GM21737 (cell line): ENCODE data around the gene PAK1.

Source experiments
- ATAC-seq: cut with Tn5 transposase; IDR thresholded peaks from one replicate; pipeline ENCODE4 v1.9.1; 2021; ENCODE audit warnings: mild to moderate bottlenecking, moderate library complexity; ENCODE audit not compliant: unreplicated experiment

Gene PAK1

GRCh38 chr11:77475206-77475605 is 1.3 kb upstream of the PAK1 start:
- no peak for ATAC-seq

DNA sequence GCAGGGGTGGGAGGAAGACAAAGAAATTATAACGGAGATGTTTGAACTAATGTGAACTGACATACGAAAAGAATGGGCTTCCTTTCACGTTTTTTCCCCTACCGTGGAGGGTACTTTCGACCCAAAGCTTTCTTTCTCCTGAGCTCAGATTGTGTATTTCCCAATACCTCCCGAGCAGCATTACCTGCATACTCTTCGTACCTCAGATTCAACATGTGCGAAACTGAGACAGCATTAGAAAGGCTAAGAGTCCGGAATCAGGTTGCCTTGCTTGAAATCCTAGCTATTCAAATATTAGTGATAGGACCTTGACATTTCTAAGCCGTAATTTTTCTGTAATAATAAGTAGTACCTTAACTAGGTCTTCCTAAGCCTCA is 778 bp upstream of the PAK1 start:
- no peak for ATAC-seq

DNA sequence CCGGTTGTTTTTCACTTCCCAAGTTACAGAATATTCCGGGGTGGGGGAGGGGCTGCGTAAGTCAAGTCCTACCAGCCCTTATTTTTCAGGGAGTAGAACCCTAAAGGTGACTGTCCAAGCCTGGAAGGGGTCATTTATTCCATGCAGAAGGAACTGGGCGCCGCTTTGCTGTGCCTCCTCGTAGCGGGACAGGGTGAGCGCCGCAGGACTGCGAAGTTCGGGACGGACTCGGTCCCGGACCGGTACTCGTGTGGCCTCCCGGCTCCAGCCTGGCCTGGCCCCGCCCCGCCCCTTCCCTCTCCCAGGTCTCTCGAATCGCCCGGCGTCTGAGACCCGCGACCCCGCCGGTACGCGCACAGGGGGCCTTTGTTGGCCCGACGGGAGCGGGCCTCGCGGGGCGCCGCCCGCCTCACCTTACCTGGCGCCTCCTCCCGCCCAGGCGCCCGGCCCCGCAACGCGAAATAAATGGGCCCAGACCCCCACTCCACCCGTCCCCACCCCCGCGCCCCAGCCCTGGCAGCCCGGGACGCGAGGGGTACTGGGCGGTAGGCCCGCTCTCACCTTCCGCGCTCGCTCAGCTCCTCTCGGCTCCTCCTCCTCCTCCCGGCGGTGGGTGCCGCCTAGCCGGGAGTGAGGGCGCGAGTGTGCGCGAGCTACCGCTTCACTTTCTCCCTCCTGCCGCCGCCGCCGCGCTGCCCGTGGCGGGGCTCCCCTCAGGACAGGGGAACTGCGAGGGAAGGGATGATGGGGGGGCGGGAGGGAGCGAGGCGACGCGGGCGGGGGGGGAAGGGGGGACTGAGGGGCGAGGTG is 698 bp downstream of the PAK1 start:
- peak; percentile 44 for ATAC-seq

- no peak for ATAC-seq
Measured at GRCh38 chr11:77471558-77472193, 2.2 kb downstream of the PAK1 start.

- no peak for ATAC-seq
Measured at GRCh38 chr11:77470971-77471370, 2.9 kb downstream of the PAK1 start.

- ATAC-seq, result no peak
Measured at GRCh38 chr11:77470504-77470903, 3.4 kb downstream of the PAK1 start.

DNA sequence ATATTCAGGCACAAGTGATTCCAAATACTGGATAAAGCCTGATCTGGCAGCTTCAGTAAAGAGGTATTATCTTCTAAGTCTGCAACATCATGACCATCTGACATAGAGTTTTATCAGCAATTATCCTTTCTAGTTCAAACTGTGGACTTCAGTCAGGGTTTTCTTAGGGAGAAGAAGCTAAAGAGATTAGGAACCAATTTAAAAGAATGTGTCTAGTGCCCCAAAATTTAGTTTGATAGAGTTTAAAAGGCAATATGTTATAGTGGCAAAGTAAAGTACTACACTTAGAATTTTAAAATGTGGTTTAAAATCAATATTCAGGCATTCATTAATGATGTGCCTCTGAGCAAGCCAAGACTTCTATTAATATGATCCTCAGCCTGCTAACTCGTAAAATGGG is 5.4 kb downstream of the PAK1 start:
- ATAC-seq, result no peak

GRCh38 chr11:77467993-77468392 is 5.9 kb downstream of the PAK1 start:
- no peak for ATAC-seq

GRCh38 chr11:77467233-77467632 is 6.7 kb downstream of the PAK1 start:
- ATAC-seq, result no peak

DNA sequence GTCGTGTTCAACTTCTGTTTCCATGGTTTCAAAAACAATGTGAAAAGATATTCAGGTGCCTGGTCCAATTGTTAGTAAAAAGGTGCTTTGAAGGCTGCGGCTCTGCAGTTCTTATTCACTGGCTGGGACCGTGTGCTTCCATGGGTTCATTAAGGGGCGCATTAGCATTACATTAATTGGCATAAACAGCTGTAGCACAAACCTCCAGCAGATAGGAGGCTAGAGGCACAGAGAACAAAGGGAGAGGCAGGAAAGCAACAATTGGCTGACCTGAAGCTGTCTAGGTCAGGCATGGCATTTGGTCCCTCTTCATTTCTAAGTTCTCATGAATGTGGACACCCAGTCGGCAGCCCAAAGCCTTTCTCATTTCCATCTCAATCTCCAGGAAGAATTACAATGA is 16.6 kb downstream of the PAK1 start:
- ATAC-seq, result peak; percentile 15

DNA sequence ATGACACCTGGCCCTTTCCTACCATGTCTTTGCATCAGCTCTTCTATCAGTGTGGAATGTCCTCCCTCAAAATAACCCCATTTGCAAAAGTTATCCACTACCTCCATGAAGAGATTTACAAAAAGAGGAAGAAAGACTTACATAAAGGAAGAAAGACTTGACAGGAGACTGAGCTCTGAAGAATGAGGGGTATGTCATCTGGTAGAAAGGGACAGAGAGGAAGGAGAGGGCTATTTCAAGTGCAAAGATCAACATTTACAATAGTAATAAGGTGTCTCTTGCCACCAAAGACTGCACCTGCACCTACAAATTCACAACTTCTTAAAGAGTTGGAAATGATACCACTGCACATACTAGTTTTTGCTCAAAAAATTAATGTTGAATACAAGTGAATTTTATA is 18.2 kb downstream of the PAK1 start:
- no peak for ATAC-seq

GRCh38 chr11:77454867-77455655 is 18.8 kb downstream of the PAK1 start:
- ATAC-seq, result no peak

DNA sequence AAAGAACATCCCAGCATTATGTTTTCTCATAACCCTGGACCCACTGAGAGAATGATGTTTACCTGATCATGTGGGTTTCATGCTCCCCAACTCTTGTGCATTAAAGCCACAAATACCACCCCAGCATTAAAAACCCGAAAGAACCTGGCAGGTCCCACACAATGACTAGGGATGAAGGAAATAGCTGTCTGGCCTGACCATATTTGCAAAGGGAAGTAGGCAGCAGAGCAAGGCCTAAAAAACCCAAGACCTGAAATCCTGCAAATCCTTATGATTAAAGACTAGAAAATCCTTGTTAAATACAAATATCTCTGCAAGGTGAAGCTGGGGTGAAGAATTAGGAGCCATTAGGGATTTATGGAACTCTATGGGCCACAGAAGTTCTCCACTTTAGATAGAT is 23.7 kb downstream of the PAK1 start:
- no peak for ATAC-seq

DNA sequence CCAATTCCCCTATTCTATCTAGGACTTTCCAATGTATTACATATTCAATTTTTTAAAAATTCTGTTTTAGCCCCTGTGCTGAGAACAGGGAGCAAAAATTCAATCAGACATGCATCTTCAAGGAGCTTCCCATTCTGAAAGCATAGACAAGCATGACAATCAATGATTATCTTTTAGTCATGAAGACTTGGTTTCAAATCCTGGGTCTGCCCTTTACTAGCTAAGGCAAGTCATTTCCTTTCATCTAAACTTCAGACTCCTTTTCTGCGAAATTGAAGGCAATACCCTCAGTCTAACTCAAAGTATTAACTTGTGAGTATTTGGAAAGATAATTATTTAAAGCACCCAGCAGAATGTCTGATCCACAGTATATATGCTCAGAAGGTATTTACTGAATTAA is 24.1 kb downstream of the PAK1 start:
- ATAC-seq, result no peak

- peak; percentile 60 for ATAC-seq
Measured at GRCh38 chr11:77449060-77449521, 24.8 kb downstream of the PAK1 start.

- ATAC-seq, result no peak
Measured at GRCh38 chr11:77448269-77448668, 25.6 kb downstream of the PAK1 start.

DNA sequence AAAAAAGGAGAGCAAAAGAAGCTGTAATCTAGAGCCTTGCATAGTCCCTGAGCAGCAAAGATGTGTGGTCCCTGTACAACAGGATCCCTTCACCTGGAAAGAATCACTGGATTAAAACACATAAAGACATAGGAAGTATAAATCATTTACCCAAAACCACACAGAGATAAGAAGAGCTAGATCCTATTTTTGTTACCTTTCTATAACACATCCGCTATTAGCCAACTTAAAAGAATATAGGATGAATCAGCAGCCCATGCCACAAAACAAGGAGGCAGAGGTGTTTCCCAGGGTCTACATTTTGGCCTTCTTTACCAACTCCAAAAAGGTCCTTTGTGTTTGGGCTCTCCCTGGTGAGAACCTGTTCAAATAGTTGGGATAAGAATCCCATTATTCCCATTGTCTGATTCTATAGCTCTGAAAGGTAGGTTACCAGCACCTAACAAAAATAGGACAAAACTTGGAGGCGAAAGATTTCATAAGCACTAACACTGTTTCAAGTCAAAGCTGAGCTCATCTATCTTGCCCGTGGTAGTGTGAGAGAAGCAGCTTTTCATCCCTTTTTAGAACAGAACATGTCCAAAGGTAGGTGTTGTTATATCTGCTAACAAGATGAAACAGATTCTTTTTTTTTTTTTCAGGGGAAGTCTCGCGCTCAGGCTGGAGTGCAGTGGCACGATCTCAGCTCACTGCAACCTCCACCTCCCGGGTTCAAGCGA is 26.8 kb downstream of the PAK1 start:
- ATAC-seq, result no peak

DNA sequence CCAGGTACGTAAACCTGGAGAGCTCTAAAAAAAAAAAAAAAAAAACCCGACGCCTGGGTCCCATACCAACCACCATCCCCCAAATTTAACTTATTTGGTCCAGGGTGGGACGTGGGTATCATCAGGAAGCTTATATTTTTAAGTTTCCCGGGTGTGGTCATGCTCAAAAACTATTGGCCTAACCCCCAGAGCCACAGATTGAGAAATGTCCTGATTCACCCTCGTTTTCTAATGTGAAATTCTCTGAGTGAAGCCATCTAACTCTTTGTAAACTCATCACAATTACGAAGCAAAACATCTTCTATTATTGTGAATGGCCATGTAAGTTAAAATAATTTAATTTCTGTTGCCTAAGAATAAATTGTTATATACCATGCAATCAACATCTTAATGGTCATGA is 29.6 kb downstream of the PAK1 start:
- no peak for ATAC-seq

DNA sequence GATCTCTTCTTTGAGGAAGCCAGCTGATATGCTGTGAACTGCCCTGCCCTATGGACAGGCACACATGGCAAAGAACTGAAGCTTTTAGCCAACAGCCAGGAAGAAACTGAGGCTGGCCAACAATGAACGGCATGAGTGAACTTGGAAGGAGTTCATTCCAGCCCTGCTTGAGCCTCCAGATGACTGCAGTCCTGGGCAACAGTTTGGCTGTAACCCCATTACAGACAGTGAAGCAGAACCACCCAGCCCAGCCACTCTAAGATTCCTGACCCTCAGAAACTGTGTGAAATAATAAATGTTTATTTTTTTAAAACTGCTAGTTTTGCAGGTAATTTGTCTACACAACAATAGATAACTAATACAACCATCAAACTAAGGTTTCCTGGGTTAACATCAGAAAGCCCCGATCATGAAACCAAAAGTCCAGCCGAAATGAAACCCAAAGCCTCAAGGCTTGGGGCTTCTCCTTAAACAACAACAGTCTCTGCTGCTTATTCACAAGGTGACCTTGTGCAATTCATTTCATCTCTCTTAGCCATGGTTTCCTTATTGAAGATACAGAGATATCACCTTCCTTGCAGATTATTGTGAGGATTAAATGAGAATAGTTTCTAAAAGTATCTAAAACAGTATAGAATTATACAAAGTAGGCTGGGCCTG is 31.4 kb downstream of the PAK1 start:
- peak; percentile 39 for ATAC-seq

GRCh38 chr11:77441426-77441825 is 32.5 kb downstream of the PAK1 start:
- no peak for ATAC-seq

- no peak for ATAC-seq
Measured at GRCh38 chr11:77440678-77441077, 33.2 kb downstream of the PAK1 start.
